ENCODE measurements around the gene CFI. TPM values are rescaled to one million over a fixed set of nuclear protein-coding genes. Genes with fewer than 3 reads are reported as not detected.

CFI gene
- total and polyA plus RNA-seq, 4 experiments from 2014 or later: not detected

- H3K27ac ChIP-seq (ENCODE audit: low read depth, low read length): no peak overlapping the region
- intact Hi-C loops (cut with micrococcal nuclease): no loop called here
- Mint-ChIP-seq H3K4me1 (no peaks in the 10 kb centered on the region), H3K27me3 (peaks cover 6 to 16% of the 10 kb centered on the region in 2 donors), H3K9me3 (no peaks in the 10 kb centered on the region), H3K27ac (no peak overlapping the region), H3K36me3 (no peaks in the 10 kb centered on the region), H3K4me3 (no peak overlapping the region)
- CTCF ChIA-PET (ENCODE audit: partially characterized antibody): no interaction called here
- no peak for DNase-seq
- H3K4me1 ChIP-seq (ENCODE audit: insufficient read depth, low read length): no peaks in the 10 kb centered on the region
- H3K27me3 ChIP-seq (ENCODE audit: insufficient read depth, low read length): no peaks in the 10 kb centered on the region
- POLR2A ChIA-PET (ENCODE audit: partially characterized antibody): no interaction called here
- H3K36me3 ChIP-seq (ENCODE audit: insufficient read depth, low read length): no peaks in the 10 kb centered on the region
- H3K9me3 ChIP-seq (ENCODE audit: control insufficient read depth in 1 of 2, low read length in 2 of 2): no peaks in the 10 kb centered on the region
- H3K4me3 ChIP-seq (ENCODE audit: low read length in 2 of 2): no peak overlapping the region
Measured at GRCh38 chr4:109760682-109761081, 41.1 kb downstream of the CFI start.

GRCh38 chr4:109755656-109756055 is 46.1 kb downstream of the CFI start:
- CTCF ChIA-PET (ENCODE audit: partially characterized antibody): no interaction called here
- POLR2A ChIA-PET (ENCODE audit: partially characterized antibody): no interaction called here

GRCh38 chr4:109754093-109754857 is 47.5 kb downstream of the CFI start:
- CTCF ChIA-PET (ENCODE audit: partially characterized antibody): interaction anchor here (0.6 kb wide), 1 partner anchor 954 kb away, joined by 3 read pairs; no protein-coding TSS in a partner anchor
- no peaks in the 10 kb centered on the region for H3K4me1 Mint-ChIP-seq
- Histone ChIP-seq H3K27me3 (ENCODE audit: insufficient read depth, low read length) (no peaks in the 10 kb centered on the region), H3K4me1 (ENCODE audit: insufficient read depth, low read length) (no peaks in the 10 kb centered on the region), H3K9me3 (ENCODE audit: control insufficient read depth in 1 of 2, low read length in 2 of 2) (no peaks in the 10 kb centered on the region), H3K4me3 (ENCODE audit: low read length in 2 of 2) (no peak overlapping the region), H3K36me3 (ENCODE audit: insufficient read depth, low read length) (no peaks in the 10 kb centered on the region), H3K27ac (ENCODE audit: low read depth, low read length) (no peak overlapping the region)
- intact Hi-C loops (cut with micrococcal nuclease): no loop called here
- POLR2A ChIA-PET (ENCODE audit: partially characterized antibody): interaction anchor here (0.8 to 1.0 kb wide), 2 partner anchors 51 to 194 kb away, joined by 3 read pairs; partner anchors contain the start of genes CASP6 and MCUB
- H3K4me3 Mint-ChIP-seq: peak overlapping the region in 1 of 8 donors; percentile 64
- peak in 2 of 5 donors; percentile 9 to 22 for DNase-seq
- H3K9me3 Mint-ChIP-seq: no peaks in the 10 kb centered on the region
- H3K36me3 Mint-ChIP-seq: no peaks in the 10 kb centered on the region
- H3K27me3 Mint-ChIP-seq: peaks cover 6 to 10% of the 10 kb centered on the region in 2 donors
- peak overlapping the region in 2 of 7 donors; percentile 47 to 77 for H3K27ac Mint-ChIP-seq

More at GRCh38 chr4:109755656-109756055, 46.1 kb downstream of the CFI start:
- no peak overlapping the region for H3K4me3 ChIP-seq (ENCODE audit: low read length in 2 of 2)
- Mint-ChIP-seq H3K27ac (no peak overlapping the region), H3K9me3 (no peaks in the 10 kb centered on the region), H3K27me3 (peaks cover 7 to 10% of the 10 kb centered on the region in 2 donors), H3K4me1 (no peaks in the 10 kb centered on the region), H3K36me3 (no peaks in the 10 kb centered on the region), H3K4me3 (no peak overlapping the region)
- no peak for DNase-seq
- no peaks in the 10 kb centered on the region for H3K27me3 ChIP-seq (ENCODE audit: insufficient read depth, low read length)
- H3K9me3 ChIP-seq (ENCODE audit: control insufficient read depth in 1 of 2, low read length in 2 of 2): no peaks in the 10 kb centered on the region
- no peaks in the 10 kb centered on the region for H3K4me1 ChIP-seq (ENCODE audit: insufficient read depth, low read length)
- no peak overlapping the region for H3K27ac ChIP-seq (ENCODE audit: low read depth, low read length)
- no peaks in the 10 kb centered on the region for H3K36me3 ChIP-seq (ENCODE audit: insufficient read depth, low read length)
- intact Hi-C loops (cut with micrococcal nuclease): no loop called here

GRCh38 chr4:109752525-109752924 is 49.3 kb downstream of the CFI start:
- Mint-ChIP-seq H3K27ac (peak overlapping the region in 1 of 7 donors; percentile 17), H3K4me3 (peak overlapping the region in 1 of 8 donors; percentile 31), H3K9me3 (no peaks in the 10 kb centered on the region), H3K27me3 (peaks cover 3 to 9% of the 10 kb centered on the region in 2 donors), H3K4me1 (no peaks in the 10 kb centered on the region), H3K36me3 (no peaks in the 10 kb centered on the region)
- H3K36me3 ChIP-seq (ENCODE audit: insufficient read depth, low read length): no peaks in the 10 kb centered on the region
- no peaks in the 10 kb centered on the region for H3K9me3 ChIP-seq (ENCODE audit: control insufficient read depth in 1 of 2, low read length in 2 of 2)
- POLR2A ChIA-PET (ENCODE audit: partially characterized antibody): interaction anchor here (1.1 kb wide), 1 partner anchor 22 kb away, joined by 4 read pairs; no protein-coding TSS in a partner anchor
- CTCF ChIA-PET (ENCODE audit: partially characterized antibody): interaction anchor here (1.3 to 1.7 kb wide), 2 partner anchors 9 to 319 kb away, joined by 3 read pairs; partner anchors contain the start of gene SEC24B
- no peaks in the 10 kb centered on the region for H3K4me1 ChIP-seq (ENCODE audit: insufficient read depth, low read length)
- H3K27me3 ChIP-seq (ENCODE audit: insufficient read depth, low read length): no peaks in the 10 kb centered on the region
- H3K27ac ChIP-seq (ENCODE audit: low read depth, low read length): no peak overlapping the region
- intact Hi-C loops (cut with micrococcal nuclease): no loop called here
- DNase-seq: no peak
- H3K4me3 ChIP-seq (ENCODE audit: low read length in 2 of 2): no peak overlapping the region

- H3K4me1 Mint-ChIP-seq: no peaks in the 10 kb centered on the region
- intact Hi-C loops (cut with micrococcal nuclease): no loop called here
- POLR2A ChIA-PET (ENCODE audit: partially characterized antibody): interaction anchor here (1.1 kb wide), 1 partner anchor 21 kb away, joined by 4 read pairs; no protein-coding TSS in a partner anchor
- H3K36me3 Mint-ChIP-seq: no peaks in the 10 kb centered on the region
- H3K27me3 Mint-ChIP-seq: peaks cover 3 to 9% of the 10 kb centered on the region in 2 donors
- Histone ChIP-seq H3K4me3 (ENCODE audit: low read length in 2 of 2) (no peak overlapping the region), H3K27me3 (ENCODE audit: insufficient read depth, low read length) (no peaks in the 10 kb centered on the region), H3K4me1 (ENCODE audit: insufficient read depth, low read length) (no peaks in the 10 kb centered on the region), H3K9me3 (ENCODE audit: control insufficient read depth in 1 of 2, low read length in 2 of 2) (no peaks in the 10 kb centered on the region), H3K27ac (ENCODE audit: low read depth, low read length) (no peak overlapping the region), H3K36me3 (ENCODE audit: insufficient read depth, low read length) (no peaks in the 10 kb centered on the region)
- CTCF ChIA-PET (ENCODE audit: partially characterized antibody): interaction anchor here (1.3 to 1.7 kb wide), 2 partner anchors 9 to 319 kb away, joined by 3 read pairs; partner anchors contain the start of gene SEC24B
- DNase-seq: no peak
- H3K27ac Mint-ChIP-seq: no peak overlapping the region
- H3K9me3 Mint-ChIP-seq: no peaks in the 10 kb centered on the region
- H3K4me3 Mint-ChIP-seq: no peak overlapping the region
Measured at GRCh38 chr4:109751852-109752251, 49.9 kb downstream of the CFI start.

GRCh38 chr4:109750652-109751244 is 51.1 kb downstream of the CFI start:
- CTCF ChIA-PET (ENCODE audit: partially characterized antibody): interaction anchor here (1.7 kb wide), 1 partner anchor 317 kb away, joined by 3 read pairs; the partner anchor contains the start of gene SEC24B
- H3K27ac Mint-ChIP-seq: no peak overlapping the region
- POLR2A ChIA-PET (ENCODE audit: partially characterized antibody): no interaction called here

GRCh38 chr4:109749388-109750082 is 52.3 kb downstream of the CFI start:
- H3K27me3 Mint-ChIP-seq: peaks cover 0 to 3% of the 10 kb centered on the region in 2 donors
- intact Hi-C loops (cut with micrococcal nuclease): no loop called here
- no peak for DNase-seq
- no peak overlapping the region for H3K4me3 Mint-ChIP-seq
- ChIA-PET POLR2A (ENCODE audit: partially characterized antibody) (no interaction called here), CTCF (ENCODE audit: partially characterized antibody) (no interaction called here)
- no peaks in the 10 kb centered on the region for H3K4me1 ChIP-seq (ENCODE audit: insufficient read depth, low read length)
- H3K27ac ChIP-seq (ENCODE audit: low read depth, low read length): no peak overlapping the region
- H3K36me3 Mint-ChIP-seq: no peaks in the 10 kb centered on the region
- H3K4me1 Mint-ChIP-seq: no peaks in the 10 kb centered on the region
- no peak overlapping the region for H3K27ac Mint-ChIP-seq
- H3K9me3 Mint-ChIP-seq: no peaks in the 10 kb centered on the region
- H3K36me3 ChIP-seq (ENCODE audit: insufficient read depth, low read length): no peaks in the 10 kb centered on the region
- no peaks in the 10 kb centered on the region for H3K27me3 ChIP-seq (ENCODE audit: insufficient read depth, low read length)
- H3K4me3 ChIP-seq (ENCODE audit: low read length in 2 of 2): no peak overlapping the region
- no peaks in the 10 kb centered on the region for H3K9me3 ChIP-seq (ENCODE audit: control insufficient read depth in 1 of 2, low read length in 2 of 2)

More at GRCh38 chr4:109750652-109751244, 51.1 kb downstream of the CFI start:
- Mint-ChIP-seq H3K36me3 (no peaks in the 10 kb centered on the region), H3K27me3 (peaks cover 0 to 4% of the 10 kb centered on the region in 2 donors), H3K4me3 (no peak overlapping the region), H3K9me3 (no peaks in the 10 kb centered on the region), H3K4me1 (no peaks in the 10 kb centered on the region)
- H3K27ac ChIP-seq (ENCODE audit: low read depth, low read length): no peak overlapping the region
- H3K36me3 ChIP-seq (ENCODE audit: insufficient read depth, low read length): no peaks in the 10 kb centered on the region
- H3K9me3 ChIP-seq (ENCODE audit: control insufficient read depth in 1 of 2, low read length in 2 of 2): no peaks in the 10 kb centered on the region
- DNase-seq: no peak
- H3K4me3 ChIP-seq (ENCODE audit: low read length in 2 of 2): no peak overlapping the region
- intact Hi-C loops (cut with micrococcal nuclease): no loop called here
- no peaks in the 10 kb centered on the region for H3K4me1 ChIP-seq (ENCODE audit: insufficient read depth, low read length)
- H3K27me3 ChIP-seq (ENCODE audit: insufficient read depth, low read length): no peaks in the 10 kb centered on the region

Measured in CD4-positive, alpha-beta memory T cell (primary cell).